CD4-positive, alpha-beta T cell treated with Interleukin-10 for 1 hour (primary cell): ENCODE data around the gene IKBIP.
"Not testable (repeated sequence)": the region's sequence is repeated elsewhere in the genome, so short reads cannot be mapped to it uniquely, and the experiment has no call there.

Experiments
- DNase-seq: peaks from one replicate; pipeline ENCODE4 v3.0.0-alpha.2; 2020

The IKBIP gene, protein sequence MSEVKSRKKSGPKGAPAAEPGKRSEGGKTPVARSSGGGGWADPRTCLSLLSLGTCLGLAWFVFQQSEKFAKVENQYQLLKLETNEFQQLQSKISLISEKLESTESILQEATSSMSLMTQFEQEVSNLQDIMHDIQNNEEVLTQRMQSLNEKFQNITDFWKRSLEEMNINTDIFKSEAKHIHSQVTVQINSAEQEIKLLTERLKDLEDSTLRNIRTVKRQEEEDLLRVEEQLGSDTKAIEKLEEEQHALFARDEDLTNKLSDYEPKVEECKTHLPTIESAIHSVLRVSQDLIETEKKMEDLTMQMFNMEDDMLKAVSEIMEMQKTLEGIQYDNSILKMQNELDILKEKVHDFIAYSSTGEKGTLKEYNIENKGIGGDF

DNA sequence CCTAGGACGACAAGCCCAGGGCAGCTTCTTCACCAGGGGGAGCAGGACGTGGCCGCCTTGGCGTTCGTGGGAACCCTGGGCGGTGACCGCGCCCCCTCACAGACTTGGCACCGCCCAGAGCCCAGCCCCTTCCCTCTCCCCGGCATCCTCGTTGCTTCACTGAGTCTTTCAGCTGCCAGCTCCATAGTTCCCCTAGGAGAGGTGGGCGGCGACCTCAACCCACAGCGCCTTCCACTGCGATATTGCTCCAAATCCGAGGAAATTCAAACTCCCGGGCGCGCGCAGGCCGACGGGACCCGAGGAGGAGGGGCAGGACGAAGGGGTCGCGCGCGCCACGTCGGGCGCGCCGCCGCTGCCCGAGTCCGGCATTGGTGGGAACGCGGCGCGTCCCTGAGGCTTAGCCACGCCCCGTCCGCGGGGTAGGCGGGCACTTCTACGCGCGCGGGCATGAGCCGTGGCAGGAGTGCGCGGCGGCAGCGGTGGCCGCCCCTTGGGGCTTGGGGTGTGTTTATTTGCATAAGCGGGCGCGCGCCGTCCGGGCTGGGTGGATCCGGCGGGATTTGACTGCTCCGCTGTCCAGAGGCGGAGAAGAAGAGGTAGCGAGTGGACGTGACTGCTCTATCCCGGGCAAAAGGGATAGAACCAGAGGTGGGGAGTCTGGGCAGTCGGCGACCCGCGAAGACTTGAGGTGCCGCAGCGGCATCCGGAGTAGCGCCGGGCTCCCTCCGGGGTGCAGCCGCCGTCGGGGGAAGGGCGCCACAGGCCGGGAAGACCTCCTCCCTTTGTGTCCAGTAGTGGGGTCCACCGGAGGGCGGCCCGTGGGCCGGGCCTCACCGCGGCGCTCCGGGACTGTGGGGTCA lies at the start of gene IKBIP, which contains the start of gene APAF1:
Gene IKBIP, minus strand, starts transcription at position 77 of the 860 bp plus-strand sequence. CDS start 87 bp downstream, outside the sequence.
Gene APAF1, plus strand, starts transcription at position 579 of the 860 bp plus-strand sequence. CDS start 3,070 bp downstream, outside the sequence.
- peak; percentile 96 for DNase-seq

DNA sequence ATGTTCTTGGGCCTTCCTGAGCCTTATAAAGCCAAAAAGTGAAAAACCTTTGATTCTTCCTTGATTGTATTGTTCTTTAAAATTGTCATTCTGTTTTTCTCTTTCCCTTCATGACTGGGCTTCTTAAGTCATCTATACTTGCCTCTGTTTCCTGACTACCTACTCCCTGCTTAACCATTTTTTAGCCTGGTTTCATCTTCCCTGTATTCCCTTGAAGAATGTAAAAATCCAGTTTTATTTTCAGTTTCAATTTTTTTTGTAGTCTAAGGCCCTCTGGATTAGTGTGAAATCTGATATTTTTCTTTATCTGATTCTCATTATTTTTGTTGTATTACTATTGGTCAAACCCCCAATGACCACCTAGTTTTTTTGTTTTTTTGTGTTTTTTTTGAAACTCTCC lies 46.8 kb upstream of the IKBIP start:
- DNase-seq, result no peak

DNA sequence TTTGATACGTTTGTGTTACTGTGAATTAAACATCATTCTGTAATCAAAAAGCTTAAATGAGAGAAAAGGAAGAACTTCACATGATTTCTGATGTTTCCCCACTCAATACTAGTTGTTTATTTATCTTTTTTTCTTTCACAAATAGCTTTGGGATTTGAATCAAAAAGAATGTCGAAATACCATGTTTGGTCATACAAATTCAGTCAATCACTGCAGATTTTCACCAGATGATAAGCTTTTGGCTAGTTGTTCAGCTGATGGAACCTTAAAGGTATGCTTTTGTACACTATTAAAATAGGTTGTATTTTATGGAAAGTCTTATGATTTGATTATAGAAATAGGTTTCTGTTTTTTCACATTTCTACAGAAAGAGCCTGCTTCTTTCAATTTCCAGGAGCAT lies 42.0 kb upstream of the IKBIP start:
- no peak for DNase-seq

DNA sequence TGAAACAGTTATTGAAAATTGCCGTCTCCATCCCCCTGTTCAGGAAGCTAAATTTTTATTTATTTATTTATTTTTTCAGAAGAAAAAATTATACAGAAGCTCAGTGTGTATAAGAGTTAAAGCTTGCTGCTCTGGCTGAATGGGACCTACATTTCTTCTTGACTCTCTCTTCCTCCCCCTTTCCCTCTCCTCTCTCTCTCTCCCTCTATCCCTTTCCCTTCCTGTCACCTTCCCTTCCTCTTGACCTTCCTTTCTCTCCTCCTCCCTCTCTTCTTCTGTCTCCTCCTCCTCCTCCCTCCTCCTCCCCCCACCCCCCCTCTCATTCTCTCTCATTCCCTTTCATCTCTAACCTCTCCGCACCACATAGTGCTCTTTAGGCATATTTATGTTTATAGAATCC lies 39.6 kb upstream of the IKBIP start:
- no peak for DNase-seq

DNA sequence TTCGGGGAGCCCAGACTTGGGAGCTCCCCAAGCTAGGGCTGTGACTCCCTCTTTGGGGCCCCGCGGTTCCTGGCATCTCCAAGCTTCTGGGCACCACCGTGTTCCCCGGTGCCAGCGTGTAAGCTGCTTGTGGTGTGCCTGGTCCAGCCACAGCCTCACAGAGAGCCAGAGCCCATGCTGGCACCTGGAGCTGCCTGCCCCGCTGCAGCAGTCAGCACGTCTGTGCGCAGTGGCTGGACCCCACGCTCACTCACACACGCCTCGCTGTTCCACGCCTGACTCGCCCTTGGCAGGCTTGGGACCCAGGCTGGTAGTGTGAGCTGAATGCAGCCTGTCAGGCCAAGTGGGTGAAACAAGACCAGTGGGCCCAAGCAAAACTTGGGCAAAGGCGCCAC lies 35.0 kb upstream of the IKBIP start:
- no peak for DNase-seq

DNA sequence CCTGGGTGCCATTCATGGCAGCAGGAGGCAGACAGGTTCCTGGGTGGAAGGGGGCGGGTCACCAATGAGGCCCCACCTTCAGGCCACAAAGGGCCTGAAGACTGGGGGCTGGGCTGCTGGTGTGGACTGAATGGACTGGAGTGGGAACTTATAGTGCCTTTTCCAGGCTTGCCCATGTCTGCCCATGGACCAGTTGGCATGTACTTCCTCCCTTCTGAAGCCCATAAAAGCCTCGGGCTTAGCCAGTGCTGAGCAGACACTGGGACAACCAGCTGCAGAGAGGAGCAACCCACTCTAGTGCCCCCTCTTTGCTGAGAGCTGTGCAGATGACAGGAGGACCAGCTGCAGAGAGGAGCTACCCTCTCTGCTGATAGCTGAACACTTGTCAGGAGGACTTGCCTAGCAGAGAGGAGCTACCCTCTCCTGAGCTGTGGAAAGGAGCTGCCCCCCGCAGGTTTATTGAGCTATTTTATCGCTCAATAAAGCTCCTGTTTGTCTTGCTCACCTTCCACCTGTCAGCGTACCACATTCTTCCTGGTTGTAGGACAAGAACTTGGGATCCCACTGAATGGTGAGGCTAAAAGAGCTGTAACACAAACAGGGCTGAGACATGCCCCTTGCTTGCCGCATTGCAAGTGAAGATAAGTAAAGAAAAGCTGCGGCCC lies 34.5 kb upstream of the IKBIP start:
- no peak for DNase-seq

DNA sequence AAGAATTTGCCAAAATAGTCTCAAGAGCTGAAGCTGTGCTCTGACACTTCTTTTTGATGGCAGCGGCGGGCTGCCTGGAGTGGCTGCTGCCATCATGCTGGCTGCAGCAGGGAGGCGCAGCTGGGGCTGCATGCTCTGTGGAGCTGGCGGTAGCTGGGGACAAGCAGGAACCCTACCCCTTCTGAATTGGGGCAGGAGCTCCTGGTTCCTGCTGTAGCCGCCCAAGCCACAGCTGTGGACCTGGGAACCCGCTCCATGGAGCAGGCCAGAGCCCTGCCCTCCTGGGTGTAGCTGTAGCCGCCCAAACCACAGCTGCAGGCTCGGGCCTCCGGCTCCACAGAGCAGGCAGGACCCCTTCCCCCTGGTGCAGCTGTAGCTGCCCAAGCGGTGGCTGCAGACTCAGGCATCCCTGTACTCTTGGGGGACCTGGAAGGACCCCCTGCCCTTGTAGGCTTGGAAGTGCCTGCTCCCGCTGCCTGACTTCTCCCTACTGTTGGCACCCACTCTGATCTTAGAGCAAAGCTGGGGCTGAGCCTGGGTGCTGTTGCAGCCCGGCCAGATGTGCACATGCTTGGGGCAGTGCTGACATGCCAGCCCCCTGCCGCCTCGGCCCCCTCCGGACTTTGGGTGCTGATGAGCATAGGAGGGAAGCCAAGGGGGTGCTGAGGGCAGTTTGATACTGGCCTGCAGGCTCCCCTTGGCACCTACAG lies 33.8 kb upstream of the IKBIP start:
- DNase-seq, result no peak

DNA sequence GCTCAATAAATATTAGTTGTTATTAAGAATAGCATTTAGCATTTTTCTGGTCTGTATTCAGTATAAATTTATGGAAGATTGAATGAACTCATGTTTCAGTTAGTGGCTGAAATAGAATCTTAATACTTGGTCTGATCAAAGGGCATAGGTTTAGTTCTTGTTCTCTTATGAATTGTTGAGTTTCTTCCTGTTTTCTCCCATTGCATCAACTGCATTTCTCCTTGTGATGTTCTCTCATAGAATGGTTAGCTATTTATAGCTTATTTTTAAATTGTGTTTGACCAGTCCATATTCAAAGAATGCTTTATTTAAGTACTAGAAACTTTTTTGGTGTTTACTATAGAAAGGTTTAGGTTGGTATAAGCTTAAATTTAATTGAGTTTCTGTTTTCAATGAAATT lies 30.3 kb upstream of the IKBIP start:
- no peak for DNase-seq

DNA sequence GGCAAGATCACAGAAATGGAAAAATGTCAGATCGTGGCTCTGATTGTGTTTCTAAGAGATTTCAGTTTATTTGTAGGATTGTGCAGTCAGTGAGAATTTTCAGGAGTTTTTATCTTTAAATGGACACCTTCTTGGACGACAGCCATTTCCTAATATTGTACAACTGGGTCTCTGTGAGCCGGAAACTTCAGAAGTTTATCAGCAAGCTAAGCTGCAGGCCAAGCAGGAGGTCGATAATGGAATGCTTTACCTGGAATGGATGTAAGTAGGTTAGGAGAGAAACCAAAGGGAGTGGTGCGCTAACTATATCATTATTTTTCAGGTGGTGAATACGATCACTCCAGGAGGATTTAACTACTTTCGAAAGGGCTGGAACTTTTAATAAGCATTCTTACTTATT lies 26.9 kb upstream of the IKBIP start:
- no peak for DNase-seq

DNA sequence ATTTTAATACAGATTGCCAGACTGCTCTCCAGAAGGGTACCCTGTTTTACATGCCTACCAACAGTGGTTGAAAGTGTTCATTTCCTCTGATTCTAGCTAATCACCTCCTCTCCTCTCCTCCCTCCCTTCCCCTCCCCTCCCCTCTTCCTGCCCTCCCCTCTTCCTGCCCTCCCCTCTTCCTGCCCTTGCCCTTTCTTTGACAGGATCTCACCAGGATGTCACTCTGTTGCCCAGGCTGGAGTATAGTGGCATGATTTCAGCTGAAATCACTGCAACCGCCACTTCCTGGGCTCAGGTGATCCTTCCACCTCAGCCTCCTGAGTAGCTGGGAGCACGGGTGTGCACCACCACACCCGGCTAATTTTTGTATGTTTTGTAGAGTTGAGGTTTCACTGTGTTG lies 25.2 kb upstream of the IKBIP start:
- no peak for DNase-seq

DNA sequence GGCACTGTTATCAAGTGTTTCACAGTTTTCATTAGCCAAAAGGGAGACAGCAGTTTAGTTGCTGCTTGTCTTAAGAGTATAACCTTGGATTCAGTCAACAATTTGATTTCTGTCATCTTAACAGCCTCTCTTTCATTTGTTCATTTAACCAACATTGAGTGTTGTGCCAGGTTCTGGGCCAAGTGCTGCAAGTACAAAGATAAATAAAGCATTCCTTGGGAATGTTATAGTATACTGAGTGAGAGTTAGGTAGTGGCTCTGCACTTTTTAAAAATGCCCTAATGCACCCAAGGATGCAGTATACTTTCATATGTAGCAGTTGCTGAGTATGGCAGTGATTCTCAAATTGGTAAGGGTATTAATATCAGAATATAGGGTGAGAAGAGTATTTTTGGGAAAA lies 15.9 kb upstream of the IKBIP start:
- DNase-seq, result no peak

DNA sequence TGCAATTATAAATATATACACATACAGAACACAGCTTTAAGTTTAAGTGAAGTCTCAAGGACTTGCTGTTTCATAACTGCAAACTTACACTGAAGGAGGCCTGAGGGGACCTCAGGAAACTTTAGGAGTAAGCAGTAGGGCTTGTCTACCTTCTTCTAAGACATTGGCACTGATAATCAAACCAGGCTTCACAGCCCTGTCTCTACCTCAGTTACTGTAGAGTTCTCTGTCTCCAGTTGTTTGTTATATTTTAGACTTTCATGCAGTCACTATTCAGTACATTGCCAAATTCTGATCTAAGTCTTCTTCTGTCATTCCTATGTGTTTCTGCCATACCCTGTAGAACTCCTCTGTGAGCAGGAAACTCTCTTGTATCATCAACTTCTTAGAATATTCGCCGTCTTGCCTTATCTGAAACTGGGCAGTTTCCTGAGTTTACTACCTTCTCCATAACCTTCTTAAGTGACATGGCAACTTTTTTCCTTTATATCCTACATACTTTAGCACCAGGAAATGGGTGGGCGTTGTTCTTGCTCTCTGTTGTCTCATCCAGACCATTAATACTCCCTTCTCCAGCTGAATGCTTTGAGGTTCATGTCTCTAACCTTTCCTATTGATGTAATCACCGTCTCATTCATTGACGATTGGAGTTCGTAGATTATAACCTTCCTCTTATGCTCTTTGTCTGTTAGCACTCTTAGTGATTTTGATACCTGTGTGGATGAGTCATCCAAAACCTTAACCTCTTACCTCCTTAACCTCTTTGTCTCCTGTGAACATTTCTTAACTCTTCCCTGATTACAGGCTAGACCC lies 11.9 kb upstream of the IKBIP start:
- no peak for DNase-seq

DNA sequence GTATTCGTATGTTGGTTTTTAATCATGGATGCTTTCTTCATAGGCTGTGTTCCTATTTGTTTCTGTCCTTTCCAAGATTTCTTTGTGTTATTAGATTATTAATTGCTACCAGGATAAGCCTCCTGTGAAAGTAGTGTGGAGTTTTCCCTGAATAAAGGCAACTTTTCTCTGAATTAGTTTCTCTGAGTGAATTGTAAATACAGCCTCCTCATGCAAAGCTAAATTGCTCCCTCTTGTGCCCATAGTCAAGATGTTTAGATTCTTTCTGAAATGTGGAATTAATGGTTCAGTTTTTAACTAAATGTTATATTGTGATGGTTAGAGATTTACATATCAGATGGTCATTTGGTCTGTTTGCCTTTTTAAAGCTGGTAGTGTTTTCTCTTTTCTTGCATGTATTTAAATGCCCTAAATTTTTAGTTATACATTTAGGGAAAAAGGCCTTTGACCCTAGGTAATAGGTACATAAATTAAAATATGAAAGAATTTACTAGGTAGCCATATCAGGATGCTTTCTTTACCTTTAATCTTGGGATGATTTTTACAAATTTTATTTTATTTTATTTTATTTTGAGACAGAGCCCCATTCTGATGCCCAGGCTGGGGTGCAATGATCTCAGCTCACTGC lies 9.4 kb upstream of the IKBIP start:
- DNase-seq, result peak; percentile 65

DNA sequence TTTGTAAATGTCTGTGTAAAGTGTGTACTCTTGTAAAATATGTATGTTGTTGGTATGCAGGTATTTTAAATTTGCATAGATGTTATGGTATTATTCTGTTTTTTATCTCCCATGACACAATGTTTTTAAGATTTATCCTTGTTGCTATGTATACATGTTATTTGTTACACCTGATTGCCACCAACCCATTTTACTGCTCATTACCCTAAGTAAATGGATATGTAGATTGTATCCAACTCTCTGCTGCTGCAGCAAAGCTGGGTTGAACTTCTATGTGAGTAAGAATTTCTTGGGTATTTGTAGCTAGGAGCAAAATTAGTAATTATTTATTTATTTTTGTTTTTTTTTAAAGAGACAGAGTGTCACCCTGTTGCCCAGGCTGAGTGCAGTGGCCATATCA lies 6.7 kb upstream of the IKBIP start:
- DNase-seq, result no peak

DNA sequence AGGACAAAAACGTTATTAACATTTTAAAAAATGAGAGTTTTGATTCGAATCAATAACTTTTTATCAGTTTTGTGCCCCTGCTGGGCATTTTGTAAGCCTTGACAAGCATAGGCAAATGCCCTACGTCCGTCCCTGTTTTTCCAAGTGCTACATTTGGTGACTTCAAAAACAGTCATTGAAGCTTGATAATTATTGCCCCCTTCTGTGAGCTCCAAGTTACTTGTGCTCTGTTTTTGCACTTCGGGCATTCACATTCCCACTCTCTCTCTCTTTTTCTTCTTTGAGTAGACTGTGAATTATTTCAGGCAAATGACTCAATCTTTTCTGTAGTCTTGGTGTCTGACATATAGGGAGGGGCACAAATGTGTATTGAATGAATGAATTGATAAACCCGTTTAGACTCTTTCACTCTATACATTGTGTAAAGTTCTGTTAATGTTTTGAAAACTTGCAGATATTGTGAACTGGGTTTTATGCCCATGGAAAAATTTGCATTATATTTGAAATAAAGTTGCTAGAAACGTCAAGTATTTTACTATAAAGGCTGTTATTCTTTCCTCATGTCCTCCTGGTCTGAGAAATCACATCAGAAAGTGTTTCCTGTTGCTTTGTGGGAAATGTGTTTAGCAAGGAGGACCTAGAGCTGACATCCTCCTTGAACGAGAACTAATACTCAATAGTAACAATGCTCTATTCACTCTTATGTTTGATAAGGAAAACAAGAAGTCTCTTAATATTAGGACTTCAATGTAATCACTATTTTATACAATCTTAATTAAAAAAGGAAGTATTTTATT lies 1.9 kb upstream of the IKBIP start:
- peak; percentile 9 for DNase-seq

DNA sequence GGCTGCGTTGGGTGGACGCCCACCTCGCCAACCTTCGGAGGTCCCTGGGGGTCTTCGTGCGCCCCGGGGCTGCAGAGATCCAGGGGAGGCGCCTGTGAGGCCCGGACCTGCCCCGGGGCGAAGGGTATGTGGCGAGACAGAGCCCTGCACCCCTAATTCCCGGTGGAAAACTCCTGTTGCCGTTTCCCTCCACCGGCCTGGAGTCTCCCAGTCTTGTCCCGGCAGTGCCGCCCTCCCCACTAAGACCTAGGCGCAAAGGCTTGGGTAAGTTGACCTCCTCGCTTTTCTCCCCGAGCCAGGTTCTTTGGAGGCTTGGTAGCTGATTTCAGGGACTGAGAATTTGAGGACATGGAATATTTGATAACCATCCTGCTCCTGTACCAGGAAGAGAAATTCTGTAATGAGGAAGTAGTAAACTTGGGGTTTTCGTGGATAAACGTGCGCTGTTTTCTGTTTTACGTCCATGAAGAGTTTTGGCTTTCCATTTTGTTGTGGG lies 1.0 kb upstream of the IKBIP start:
- DNase-seq, result peak; percentile 7

DNA sequence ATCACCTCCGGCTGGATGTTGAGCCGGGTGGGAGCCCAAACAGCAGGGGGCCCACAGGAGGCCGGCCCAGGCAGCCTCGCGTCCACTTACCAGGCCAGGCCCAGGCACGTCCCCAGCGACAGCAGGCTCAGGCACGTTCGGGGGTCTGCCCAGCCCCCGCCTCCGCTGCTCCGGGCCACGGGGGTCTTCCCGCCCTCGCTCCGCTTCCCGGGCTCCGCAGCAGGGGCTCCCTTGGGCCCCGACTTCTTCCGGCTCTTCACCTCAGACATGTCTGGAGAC lies 216 bp downstream of the IKBIP start:
- DNase-seq, result no peak

DNA sequence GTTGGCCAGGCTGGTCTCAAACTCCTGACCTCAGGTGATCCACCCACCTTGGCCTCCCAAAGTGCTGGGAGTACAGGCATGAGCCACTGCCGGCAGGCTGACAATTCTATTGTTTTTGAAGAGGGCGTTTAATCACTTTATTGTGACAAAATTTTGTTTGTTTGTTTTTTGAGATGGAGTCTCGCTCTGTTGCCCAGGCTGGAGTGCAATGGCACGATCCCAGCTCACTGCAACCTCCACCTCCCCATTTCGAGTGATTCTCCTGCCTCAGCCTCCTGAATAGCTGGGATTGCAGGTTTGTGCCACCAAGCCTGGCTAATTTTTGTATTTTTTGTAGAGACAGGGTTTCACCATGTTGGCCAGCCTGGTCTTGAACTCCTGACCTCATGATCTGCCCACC lies 1.8 kb downstream of the IKBIP start:
- DNase-seq, result not testable (repeated sequence)

DNA sequence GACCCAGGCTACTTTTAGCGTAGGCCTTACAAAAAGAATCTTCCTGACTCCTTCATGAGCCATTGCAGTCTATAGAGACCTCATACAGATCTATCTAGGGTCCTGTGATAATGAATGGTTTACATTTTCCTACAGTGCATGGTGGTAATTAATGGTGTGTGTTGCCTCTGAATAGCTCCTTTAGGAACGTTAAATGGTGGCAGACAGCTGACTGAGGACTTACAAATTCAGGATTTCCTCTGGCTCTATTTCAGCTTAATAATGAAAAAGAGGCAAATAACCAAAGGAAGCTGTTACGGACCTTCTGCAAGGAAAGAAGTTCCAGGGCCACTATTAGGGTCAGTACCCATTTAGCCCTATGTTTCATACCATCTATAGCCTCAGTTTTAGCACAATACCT lies 5.1 kb downstream of the IKBIP start:
- no peak for DNase-seq

DNA sequence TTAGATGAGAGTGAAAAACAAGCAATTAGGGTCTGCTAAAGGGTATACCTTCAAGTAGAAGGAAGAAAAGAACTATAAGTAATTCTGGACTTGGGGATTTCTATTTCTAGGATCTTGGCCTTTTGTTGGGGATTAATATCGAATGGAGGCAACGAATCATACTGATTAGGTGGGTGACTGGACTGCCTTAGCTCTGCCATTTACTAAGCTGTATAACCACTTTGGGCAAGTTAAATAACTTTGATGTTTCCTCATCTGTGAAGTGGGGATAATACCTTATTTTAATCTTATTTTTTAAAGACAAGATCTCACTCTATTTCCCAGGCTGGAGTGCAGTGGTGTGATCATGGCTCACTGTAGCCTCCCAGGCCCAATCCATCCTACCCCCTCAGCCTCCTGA lies 6.6 kb downstream of the IKBIP start:
- no peak for DNase-seq

DNA sequence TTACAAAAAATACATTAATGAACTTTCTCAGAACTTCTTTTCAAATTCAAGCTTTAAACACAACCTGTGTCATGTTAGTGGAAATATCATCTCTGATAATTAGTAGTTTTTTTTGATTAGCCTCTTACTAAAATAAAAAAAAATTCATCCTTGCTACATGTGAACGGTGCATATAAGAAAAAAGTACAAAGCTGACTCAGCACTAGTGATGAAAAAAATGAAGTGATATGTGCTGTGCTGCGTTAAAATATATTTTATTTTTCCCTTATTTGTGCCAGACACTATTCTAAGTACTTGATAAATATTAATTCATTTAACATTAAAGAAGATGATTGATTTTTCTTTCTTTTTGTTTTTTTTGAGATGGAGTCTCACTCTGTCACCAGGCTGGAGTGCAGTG lies 7.5 kb downstream of the IKBIP start:
- no peak for DNase-seq
